Right lobe of liver (tissue), 6 donors: Measurements from ENCODE around the gene ANAPC7. TPM values are rescaled to one million over a fixed set of nuclear protein-coding genes. Genes with fewer than 3 reads are reported as not detected.

Experiments
- ATAC-seq, 4 donors: fragments of 200-7000 bp; cut with Tn5 transposase; one replicate each; pipeline ENCODE4 v1.9.1; 2020; ENCODE audit warnings: mild to moderate bottlenecking in 4 of 4, moderate library complexity in 4 of 4
- DNase-seq, 3 donors: peaks; one replicate each; pipeline ENCODE4 v3.0.0-alpha.2; 2020
- H3K27ac ChIP-seq, 3 donors: fragments of 200-600 bp; one replicate each; pipeline ENCODE4 v1.8.0; 2022
- H3K27me3 ChIP-seq, 2 donors: fragments of 200-600 bp; one replicate each; pipeline ENCODE4 v1.8.0; 2022
- H3K36me3 ChIP-seq, 4 donors: fragments of 200-600 bp; sonication (generic) in 1 of 4; one replicate each; pipeline versions ENCODE4 v1.5.1 to v1.8.0; 2017 to 2022; ENCODE audit warnings: control low read depth in 1 of 4
- H3K4me1 ChIP-seq, 4 donors: fragments of 200-600 bp; sonication (generic) in 1 of 4; one replicate each; pipeline versions ENCODE4 v1.5.1 to v1.8.0; 2017 to 2022; ENCODE audit warnings: control low read depth in 1 of 4
- H3K4me3 ChIP-seq, 3 donors: fragments of 200-600 bp; one replicate each; pipeline ENCODE4 v1.8.0; 2022
- H3K9me3 ChIP-seq, 4 donors: fragments of 200-600 bp; sonication (generic) in 1 of 4; one replicate each; pipeline versions ENCODE4 v1.5.1 to v1.8.0; 2017 to 2022; ENCODE audit warnings: control low read depth in 1 of 4
- POLR2A ChIP-seq: fragments of 450-650 bp; IDR thresholded peaks from one replicate; pipeline ENCODE4 v1.6.1; 2017; ENCODE audit warnings: antibody characterized with exemption, mild to moderate bottlenecking
- WGBS: methylation state at CpG from one replicate; pipeline ENCODE4 v1.1.6; 2018; ENCODE audit warnings: low coverage, low lambda C conversion rate; ENCODE audit not compliant: insufficient coverage; ENCODE audit errors: missing lambda C conversion rate; 5-methylcytosine and 5-hydroxymethylcytosine counted together
- intact Hi-C, 2 donors: fragments of 100-400 bp; cut with DNase I; formaldehyde crosslinking; loops; one replicate each; pipeline versions ENCODE4 v1.11.2 to v1.14.1; 2022
- total RNA-seq, 6 experiments: library from RNA; depleted of rRNA in 2 of 6; stranded (reverse); fragments of >200 nt in 2 of 6; fragmentation: NEBNext Ultra II Directional in 3 of 6; extraction: Animal tissue kit (Norgen Biotek cat#: 25700) in 3 of 6; gene quantifications; one replicate each; pipeline versions ENCODE4 v1.1.0 to v1.2.4, GENCODE V29; 2016 to 2023
- TF ChIP-seq, protein P1 (sequence below), 4 donors: fragments of 200-600 bp in 3 of 4; fragments of 450-650 bp in 1 of 4; IDR thresholded peaks; one replicate each; pipeline versions ENCODE4 v1.5.1 to v1.8.0; 2016 to 2022; ENCODE audit warnings: antibody characterized with exemption in 4 of 4, mild to moderate bottlenecking in 2 of 4
- donor health status: DM: no; HTN: yes; CAD: no.
- donor health status: DM: no; HTN: no; CAD: no.
- donor health status: DM: no; HTN: no; CAD: no.
- donor health status: DM: no; HTN: yes; CAD: no.
- donor health status: DM: no; HTN: yes; CAD: no.

The ANAPC7 gene
- total RNA-seq, 6 experiments from 2014 or later, result 14.6 to 22.8 (median 18.0) TPM

DNA sequence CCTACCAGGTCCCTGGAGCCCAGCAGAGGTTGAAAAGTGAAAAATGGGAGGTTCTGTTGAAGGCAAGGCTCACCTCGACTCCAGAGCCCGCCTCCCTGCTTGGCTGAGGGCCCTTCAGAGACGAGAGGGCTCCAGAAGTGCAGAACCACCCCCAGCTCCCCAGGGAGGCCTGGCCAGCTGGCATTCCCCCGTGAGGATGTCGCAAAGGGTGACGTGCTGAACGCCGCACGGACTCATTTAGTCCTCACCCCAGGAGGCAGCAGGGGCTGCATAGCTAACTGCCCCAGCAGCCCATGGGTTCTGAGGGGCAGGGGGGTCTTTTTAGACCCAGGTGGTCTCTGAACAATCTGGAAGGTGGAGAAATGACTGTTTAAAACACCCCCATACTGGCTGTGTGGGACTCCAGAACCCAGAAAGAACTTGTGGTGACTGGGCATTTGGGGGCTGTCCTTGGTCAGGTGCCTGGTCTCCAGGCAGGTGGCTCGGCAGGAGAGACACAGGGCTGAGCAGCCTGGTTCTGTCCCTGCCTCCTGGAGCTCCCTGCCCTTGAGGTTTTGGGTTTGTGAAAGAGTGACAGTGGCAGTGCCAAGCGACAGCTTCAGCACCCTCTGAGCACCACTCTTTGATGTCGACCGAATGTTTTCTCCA, 32.0 kb downstream of the ANAPC7 start:
- WGBS, result 67% methylated on average over 7 of the region's 13 CpGs
- intact Hi-C loops, result no loop called here
- peaks cover 0 to 37% (median 13%) of the 10 kb centered on the region in 4 donors for H3K36me3 ChIP-seq
- TF ChIP-seq, protein P1, sequence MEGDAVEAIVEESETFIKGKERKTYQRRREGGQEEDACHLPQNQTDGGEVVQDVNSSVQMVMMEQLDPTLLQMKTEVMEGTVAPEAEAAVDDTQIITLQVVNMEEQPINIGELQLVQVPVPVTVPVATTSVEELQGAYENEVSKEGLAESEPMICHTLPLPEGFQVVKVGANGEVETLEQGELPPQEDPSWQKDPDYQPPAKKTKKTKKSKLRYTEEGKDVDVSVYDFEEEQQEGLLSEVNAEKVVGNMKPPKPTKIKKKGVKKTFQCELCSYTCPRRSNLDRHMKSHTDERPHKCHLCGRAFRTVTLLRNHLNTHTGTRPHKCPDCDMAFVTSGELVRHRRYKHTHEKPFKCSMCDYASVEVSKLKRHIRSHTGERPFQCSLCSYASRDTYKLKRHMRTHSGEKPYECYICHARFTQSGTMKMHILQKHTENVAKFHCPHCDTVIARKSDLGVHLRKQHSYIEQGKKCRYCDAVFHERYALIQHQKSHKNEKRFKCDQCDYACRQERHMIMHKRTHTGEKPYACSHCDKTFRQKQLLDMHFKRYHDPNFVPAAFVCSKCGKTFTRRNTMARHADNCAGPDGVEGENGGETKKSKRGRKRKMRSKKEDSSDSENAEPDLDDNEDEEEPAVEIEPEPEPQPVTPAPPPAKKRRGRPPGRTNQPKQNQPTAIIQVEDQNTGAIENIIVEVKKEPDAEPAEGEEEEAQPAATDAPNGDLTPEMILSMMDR (IDR thresholded peaks at IDR 0.05), result no peak
- TF ChIP-seq POLR2A, result no peak
- no peak overlapping the region for H3K27ac ChIP-seq
- no peaks in the 10 kb centered on the region for H3K9me3 ChIP-seq
- H3K27me3 ChIP-seq, result no peaks in the 10 kb centered on the region
- no peak overlapping the region for H3K4me3 ChIP-seq
- ATAC-seq (no peak), DNase-seq (no peak)
- H3K4me1 ChIP-seq, result no peaks in the 10 kb centered on the region

DNA sequence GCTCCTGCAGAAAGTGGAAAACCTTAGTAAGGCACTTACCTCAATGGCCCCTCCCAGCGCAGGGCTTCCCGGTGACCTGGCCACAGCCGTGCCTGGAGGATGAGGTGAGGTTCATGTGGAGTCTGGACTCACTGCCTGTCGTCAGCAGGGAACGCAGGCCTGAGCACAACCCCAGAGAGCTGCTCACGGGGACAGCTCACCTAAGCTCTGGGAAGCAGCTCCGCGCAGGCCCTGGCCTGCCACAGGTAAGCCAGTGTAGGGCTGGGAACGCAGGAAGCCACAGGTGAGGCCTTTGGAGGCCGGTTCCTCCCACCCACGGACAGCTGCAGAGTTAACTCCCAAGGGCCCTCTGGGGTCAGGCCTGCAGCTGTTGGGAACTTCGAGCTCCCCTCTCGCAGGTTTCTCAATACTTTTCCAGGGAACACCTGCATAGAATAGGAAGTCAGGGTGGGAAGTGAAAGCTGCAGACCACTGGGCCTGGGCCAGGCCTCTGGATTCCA, 32.7 kb downstream of the ANAPC7 start:
- DNase-seq (no peak), ATAC-seq (peak in 1 of 4 donors; percentile 21)
- TF ChIP-seq, protein P1 (IDR thresholded peaks at IDR 0.05), result no peak
- no peak for TF ChIP-seq POLR2A
- Histone ChIP-seq H3K4me3 (no peak overlapping the region), H3K4me1 (no peaks in the 10 kb centered on the region), H3K36me3 (peaks cover 0 to 32% (median 11%) of the 10 kb centered on the region in 4 donors), H3K27ac (no peak overlapping the region), H3K9me3 (no peaks in the 10 kb centered on the region), H3K27me3 (no peaks in the 10 kb centered on the region)
- no CpG with 5 or more reads among the region's 13 CpGs for WGBS
- intact Hi-C loops, result no loop called here

DNA sequence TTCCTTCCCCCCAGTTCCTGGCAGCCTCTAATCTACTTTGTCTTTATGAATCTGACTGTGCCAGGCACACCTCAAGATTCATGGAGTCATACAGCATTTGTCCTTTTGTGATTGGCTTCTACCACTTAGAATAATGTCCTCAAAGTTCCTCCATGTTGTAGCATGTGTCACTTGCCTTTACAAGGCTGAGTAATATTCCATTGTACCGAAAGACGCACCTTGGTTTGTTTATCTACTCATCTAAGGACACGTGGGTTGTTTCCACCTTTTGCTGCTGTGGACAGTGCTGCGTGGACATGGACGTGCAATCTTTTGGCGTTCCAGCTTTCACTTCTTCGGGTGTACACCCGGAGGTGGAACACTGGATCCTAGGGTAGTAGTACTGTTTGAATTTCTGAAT, 33.5 kb downstream of the ANAPC7 start:
- TF ChIP-seq, protein P1 (IDR thresholded peaks at IDR 0.05), result no peak
- TF ChIP-seq POLR2A, result no peak
- Histone ChIP-seq H3K27me3 (no peaks in the 10 kb centered on the region), H3K9me3 (no peaks in the 10 kb centered on the region), H3K36me3 (peaks cover 0 to 24% (median 5%) of the 10 kb centered on the region in 4 donors), H3K4me3 (no peak overlapping the region), H3K4me1 (no peaks in the 10 kb centered on the region), H3K27ac (no peak overlapping the region)
- intact Hi-C loops, result no loop called here
- DNase-seq (no peak), ATAC-seq (no peak)
- 96% methylated on average over 6 of the region's 8 CpGs for WGBS

DNA sequence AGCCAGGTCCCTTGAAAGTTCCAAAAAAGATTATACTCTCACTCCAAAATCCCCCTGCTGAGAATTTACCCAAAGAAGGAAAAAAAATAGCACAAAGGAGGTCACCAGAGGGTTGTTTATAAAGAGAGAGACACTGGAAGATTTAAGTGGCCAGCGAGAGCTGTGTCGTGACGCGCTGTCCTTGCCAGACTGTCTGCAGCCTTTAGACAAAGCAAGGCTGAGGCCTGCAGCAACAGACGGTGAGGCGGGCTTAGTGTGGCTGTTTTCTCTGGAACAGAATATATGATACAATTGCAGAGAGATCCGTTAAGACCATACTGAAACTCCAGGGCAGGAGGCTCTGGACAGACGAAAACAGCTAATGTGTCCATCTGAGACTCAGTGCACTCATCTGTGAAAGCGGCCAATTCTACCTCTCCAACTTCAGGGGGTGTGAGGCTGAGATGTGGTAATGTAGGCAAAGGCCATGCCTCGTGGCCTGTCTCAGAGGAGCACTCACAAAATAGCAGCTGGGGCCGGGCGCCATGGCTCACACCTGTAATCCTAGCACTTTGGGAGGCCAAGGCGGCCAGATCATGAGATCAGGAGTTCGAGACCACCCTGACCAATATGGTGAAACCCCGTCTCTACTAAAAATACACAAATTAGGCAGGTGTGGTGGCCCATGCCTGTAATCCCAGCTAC, 36.2 kb downstream of the ANAPC7 start:
- 68% methylated on average over 6 of the region's 15 CpGs for WGBS
- no peak overlapping the region for H3K27ac ChIP-seq
- DNase-seq (no peak), ATAC-seq (peak in 2 of 4 donors; percentile 24 to 29)
- H3K27me3 ChIP-seq, result no peaks in the 10 kb centered on the region
- intact Hi-C loops, result no loop called here
- no peaks in the 10 kb centered on the region for H3K9me3 ChIP-seq
- TF ChIP-seq POLR2A, result no peak
- TF ChIP-seq, protein P1 (IDR thresholded peaks at IDR 0.05), result no peak
- H3K4me3 ChIP-seq, result no peak overlapping the region
- H3K4me1 ChIP-seq, result no peaks in the 10 kb centered on the region
- peaks cover 0 to 4% (median 0%) of the 10 kb centered on the region in 4 donors for H3K36me3 ChIP-seq
